GM18499 (cell line): ENCODE data around the gene ATP8A2.

Source experiments
- ATAC-seq: cut with Tn5 transposase; IDR thresholded peaks from one replicate; pipeline ENCODE4 v1.9.1; 2021; ENCODE audit warnings: moderate number of reproducible peaks; ENCODE audit not compliant: insufficient read depth, unreplicated experiment

Gene ATP8A2

DNA sequence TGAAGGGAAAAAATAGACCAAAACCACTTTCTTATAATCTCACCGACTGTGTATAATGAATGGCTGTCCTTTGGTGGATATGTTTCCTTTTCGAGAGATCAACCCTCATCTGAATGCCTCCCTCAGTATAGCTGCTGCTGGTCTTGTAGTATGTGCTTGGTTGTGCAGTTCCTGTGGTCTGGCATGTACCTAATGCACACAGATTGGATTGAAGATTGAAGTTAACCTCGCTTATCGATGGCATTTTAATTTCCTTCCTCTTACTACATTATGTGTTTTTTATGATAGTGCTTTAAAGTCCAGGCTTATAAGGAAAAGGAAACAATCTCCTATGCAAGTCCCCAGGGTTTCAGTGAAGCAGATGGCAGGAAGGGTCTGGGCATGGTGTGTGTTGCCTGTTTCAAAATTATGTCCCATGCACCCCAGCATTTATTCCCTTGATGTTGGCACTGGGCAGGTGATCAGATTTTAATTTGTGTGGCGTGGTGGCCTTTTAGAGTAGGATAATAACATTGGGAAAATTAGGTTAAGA lies 346.0 kb downstream of the ATP8A2 start:
- no peak for ATAC-seq

DNA sequence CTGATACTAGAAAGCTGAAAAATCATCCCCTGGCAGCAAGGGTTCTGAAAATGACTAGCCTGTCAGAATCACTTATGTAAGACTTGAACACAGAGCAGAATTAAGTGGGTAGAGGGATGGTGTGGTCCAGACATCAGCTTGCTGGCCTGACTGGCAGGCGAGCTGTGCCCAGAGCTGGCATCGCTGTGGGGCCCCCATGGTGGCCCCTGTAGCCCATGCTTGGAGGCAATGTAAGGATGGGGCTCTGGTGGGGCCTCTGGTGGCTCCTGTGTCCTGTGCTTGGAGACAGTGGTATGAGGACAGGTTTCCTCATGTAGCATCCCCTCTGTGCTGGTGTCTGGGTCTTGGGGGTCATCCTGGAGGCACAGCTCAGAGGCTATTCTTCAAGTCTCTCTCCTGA lies 347.9 kb downstream of the ATP8A2 start:
- ATAC-seq: no peak

DNA sequence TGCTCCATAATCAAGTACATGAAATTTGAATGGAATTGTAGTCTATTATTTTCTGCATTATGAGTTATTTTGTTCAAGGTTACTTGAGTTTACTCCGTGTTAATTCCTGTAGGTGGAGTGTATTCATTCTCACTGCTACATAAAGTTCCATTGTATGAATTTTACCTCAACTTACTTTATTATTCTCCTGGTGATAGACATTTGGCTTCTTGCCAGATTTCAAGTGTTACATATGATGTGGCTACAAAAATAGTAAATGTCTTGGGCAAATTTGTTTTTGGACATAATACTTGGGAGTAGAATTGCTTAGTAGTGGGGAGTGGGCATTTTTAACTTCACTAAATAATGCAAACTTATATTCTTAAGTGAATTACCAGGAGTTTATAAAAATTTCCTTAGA lies 351.1 kb downstream of the ATP8A2 start:
- ATAC-seq: no peak

DNA sequence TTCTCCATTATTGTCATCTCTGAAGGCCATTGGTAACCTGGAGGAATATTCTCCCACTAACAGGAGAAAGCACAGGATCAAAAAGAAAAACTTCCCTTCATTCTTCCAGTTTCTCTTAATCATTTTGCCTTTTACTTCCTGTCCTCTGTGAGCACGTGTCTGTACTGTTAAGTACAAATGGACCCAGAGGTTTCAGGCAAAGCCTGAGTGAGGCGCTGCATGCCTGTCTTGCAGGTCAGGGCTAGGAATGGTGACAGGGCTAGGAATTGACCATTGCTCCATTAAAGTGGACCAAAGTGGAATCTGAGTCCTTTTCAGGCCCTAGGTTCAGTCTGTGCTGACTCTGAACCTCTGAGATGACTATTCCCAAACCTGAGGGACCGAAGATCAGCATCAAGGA lies 353.3 kb downstream of the ATP8A2 start:
- no peak for ATAC-seq

DNA sequence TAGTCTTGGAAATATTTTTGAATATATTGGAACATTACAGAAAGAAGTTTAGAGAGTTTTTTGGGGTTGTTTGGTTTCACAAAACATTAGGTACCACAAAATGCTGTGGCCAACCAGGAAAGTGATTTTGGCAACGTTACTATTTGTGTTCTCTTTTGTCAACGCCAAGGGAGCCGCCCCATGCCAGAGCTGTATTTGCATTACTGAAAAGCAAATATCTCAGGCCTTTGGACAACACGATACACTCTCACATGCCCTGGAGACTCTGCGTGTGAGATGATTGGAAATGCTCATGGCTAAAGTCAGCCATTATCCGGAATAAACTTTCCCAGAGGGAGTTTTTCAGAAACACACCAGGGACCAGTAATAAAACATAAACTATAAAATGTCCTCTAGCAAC lies 355.5 kb downstream of the ATP8A2 start:
- ATAC-seq: no peak

DNA sequence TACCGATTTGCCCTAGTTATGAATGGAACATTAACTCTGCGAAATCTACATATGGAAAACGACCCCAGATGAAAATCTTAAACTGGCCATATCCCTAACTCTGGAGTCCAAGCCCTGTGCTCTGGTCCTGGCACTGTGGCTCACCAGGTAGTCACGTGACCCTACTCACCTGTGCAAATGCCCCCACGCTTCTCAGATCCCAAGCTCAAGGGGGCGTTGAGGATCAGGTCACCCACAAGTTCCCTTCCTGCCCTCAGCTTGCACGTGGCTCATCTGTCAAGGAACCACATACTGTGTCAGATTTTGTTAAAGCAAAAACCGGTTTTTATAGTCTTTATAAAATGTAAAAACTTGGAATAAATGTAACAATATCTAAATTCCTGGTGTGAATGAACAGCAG lies 356.0 kb downstream of the ATP8A2 start:
- no peak for ATAC-seq

DNA sequence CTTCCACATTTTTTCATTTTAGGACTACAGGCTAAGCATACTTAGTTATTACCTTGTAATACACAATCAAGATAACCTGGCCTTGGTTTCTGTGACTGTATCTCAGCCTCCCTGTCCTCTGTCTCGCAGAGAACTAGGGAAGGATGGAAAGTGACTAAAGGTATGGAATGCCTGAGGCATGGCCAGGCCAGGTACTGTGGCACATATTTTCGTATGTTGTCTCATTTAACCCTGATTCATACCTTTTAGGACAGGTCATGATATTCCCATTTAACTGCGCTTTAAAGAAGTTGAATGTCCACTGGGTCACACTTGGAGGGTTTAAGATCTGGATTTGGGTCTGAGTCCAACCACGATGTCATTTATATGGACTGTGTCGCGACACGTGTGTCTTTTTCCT lies 357.4 kb downstream of the ATP8A2 start:
- ATAC-seq: no peak

DNA sequence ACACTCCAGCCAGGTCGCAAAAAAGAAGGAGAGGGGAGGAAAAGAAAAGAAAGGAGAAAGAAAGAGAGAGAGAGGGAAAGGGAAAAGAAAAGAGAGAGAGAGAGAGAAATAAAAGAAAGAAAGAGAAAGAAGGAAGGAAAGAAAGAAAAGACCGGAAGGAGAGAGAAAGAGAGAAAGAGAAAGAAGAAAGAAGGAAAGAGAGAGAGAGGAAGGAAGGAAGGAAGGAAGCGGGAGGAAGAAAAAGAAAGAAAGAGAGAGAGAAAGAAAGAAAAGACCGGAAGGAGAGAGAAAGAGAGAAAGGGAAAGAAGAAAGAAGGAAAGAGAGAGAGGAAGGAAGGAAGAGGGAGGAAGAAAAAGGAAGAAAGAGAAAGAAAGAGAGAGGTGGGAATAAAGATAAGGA lies 359.3 kb downstream of the ATP8A2 start:
- ATAC-seq: no peak

DNA sequence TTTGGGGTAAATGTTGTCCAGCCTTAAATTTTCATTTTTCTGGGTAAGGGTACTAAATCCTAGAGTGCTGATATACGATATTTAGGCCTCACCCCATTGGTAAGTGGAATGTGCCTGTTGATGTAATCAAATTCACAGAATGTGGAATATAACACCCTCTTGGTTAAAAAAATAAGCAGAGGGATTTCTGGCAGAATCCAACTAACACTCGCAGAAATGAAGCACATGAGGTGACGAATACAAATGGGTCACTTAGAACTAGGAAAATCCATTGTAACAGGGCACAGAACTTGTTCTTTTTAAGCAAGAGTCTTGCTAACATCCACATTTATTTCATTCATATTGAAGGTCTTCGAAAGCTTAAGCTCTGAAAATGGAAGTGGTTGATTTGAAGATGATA lies 359.8 kb downstream of the ATP8A2 start:
- ATAC-seq: no peak

DNA sequence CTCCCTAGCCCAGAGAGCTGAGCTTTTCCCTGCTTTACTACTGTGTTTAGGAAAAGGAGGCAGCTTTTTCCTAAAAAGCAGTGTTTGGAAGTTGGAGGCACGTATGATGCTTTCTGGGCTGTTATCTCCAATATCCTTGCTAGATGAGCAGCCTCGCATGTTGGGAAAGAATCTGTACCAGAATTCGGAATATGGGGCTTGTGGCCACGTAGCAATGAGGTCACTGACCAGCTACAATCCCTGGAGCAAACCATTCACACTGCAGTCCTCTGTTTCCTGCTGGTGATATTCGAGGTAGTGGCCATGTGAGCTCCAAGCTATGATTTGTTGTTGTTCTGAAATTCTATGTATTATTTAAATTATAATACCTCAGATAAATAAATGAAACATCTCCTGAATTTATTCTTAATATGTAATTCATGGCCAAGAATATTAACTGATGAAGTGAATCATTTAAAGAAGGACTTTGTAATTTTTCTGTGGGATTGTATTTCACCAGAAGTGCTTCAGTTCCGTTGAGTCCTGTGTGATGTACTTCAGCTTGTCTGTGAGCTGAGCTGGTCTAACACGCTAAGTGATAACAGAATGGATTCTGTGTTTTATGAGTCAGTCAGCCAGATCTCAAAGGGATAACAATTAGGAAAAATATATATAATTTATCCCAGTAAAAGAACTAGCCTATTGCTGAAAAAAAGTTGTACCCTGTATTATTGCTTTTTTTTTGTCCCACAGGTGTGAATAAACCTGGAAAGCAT lies 360.5 kb downstream of the ATP8A2 start:
- ATAC-seq: no peak

DNA sequence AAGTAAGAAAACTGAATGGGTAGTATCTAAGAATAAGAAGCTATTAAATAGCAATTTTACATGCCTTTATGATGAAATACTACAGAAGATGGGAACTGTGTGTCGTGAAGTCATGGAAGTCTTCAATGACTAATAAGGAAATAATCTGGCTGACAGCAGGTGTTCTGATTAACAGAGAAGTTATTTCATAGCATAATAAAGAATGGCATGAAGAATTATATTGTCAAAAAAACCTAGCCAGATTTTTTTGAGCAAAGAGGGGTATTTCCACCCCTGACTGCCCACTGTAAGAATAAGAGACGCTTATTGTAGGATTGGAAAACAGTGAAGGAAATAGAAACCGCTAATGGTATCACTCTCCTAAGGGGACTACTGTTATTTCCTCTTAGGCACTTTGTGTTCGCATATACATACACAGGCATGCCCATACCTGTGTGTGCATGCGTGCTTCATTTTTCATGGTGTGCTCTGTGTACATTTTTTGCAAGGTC lies 361.3 kb downstream of the ATP8A2 start:
- ATAC-seq: no peak

DNA sequence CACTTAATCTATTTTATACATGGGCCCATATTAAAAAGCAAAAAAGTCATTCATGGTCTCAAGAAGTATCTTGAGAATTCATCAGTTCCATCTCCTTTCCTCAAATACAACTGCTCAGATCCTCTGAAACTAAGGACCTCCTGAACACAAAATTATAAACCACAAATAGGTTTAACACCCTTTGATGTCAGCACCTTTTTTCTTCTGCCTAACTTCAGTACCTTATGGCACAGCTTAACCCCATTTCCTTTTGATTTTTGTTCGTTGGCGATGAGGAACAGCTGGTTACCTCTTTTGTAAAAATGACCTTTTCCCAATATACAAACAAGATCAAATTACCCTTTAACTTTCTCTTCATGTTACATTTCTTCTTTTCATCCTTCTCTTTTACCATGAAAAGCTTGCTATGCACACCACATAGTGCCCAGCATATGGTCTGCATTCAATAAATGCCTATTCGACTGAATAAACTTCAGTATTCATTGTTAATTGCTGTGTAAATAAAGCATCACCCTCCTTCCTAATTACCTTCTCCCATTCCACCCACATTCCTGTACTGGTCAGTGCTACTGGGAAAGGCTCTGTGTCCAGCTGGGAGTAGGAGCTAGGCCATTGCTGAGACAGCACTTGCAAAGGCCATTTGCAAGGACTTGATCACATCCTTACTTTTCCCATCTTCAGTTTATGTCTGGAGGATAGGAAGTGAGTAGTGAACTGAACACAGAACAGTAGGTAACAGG lies 362.1 kb downstream of the ATP8A2 start:
- ATAC-seq: no peak

DNA sequence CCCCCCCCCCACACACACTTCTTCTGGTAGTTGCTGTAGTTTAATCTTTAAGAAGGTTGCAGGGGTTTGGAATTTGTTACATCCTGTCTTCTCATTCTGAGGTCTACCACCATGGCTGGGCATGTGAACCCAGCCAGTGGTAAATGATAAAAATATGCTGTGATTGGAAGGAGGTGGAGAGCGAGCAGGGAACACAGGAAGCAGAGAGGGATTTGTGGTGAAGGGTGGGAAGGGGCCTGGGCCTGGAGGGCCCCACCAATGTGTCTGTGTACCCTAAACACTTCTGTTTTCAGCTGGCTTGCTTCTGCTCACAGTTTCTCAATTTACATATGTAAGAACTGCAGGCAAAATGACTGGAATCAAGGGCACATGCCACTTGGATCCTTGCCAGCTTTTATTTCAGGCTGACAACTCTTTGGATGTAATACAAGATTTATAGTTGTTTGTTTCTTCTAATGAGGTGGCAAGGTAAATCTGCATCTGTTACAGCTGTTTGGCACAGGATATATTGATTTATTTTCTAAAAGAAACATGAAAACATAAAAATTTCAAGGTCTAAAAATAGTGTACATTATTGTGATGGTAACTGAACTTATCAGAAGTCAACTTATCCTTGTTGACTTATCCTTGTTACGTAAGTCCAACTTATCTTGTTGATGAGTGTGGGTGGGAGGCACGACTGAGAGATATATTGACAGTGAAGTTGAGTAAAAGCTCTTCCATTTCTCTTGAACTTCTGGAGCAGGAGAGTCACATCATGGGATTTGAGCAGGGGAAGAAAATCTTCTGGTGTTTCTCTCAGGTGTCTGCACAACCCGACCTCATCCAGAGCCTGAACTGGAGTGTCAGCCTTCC lies 366.8 kb downstream of the ATP8A2 start:
- ATAC-seq: no peak

DNA sequence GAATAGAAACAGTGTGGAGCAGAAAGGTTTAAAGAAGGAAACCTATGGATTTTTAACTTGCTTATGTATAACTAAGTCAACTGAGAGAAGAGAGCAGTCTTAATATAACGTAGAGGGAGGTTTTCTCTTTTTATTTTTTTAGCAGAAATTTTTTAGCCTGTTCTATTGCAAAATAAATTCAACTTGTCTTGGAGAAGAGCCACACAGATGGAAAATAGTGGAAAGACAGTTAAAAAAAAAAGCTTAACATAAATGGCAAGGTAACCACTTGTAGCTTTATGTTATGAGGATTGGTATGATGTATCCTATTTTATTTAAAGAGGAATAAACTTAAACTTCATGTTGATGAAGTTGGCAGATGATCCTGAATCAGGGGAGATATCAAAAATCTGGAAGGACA lies 367.6 kb downstream of the ATP8A2 start:
- ATAC-seq: no peak

DNA sequence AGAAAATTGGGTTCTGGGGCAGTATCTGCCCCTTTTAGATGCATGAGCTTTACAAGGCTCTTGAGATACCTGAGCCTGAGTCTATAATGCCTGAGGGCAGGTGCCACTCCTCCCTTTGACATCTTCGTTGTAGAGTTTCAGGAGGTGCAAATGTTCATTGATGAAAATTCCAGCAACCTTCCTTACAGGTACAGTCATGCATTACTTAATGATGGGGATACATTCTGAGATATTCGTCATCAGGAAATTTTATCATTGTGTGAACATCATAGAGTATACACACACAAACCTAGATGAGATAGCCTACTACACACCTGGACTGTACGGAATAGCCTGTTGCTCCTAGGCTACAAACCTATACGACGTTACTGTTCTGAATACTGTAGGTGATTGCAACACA lies 370.0 kb downstream of the ATP8A2 start:
- no peak for ATAC-seq

DNA sequence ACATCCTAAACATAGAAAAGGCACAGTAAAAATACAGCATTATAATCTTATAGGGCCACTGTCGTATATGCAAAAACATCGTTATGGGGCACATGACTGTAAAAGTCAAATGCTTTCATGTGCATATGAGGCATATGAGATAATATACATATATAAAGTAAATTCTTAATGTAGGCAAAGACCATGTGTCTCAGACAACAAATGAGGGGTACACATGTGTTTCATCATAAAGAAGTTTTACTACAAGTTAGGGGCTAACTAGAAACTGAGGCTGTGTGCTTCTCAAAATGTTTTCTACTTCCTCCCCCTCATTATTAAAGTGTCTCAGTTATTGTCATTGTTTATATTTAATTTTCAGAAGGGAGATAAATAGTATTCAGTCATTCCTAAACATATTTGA lies 370.4 kb downstream of the ATP8A2 start:
- ATAC-seq: no peak

DNA sequence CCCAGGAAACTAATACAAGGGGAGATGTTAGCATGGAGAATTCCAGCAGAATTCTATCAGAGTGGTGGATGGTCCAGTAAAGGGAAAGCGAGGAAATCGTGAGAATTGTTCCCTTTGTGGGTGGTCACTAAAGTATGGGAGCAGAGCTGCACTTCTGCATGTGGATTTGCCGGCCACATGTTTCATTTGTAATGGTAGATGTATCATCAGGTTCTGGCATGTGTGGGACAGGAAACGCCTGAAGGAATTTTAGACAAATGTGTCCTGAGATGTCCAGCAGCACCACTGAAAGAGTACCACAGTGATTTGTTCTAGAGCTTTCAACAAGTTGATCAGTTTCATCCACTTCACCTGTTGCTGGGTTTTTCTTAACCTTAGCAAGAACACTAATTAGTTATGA lies 371.6 kb downstream of the ATP8A2 start:
- ATAC-seq: no peak

DNA sequence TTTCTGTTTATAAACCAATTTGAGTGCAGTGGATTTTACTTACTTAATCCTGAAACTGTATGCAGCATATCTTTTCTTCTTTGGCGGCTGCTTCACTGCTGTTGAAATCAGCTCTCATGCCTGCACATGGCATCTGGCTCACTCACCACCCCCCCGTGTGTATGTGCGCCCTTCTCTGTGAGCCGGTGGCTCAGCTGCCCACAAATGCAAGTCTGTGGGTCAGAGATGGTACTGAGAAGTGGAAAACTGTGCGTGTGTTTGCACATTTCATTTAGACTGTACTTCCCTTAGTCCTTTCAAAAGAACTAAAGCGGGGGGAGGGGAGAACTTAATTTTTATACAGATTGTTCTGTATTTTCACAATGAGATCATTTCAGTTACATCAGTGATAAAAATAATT lies 372.4 kb downstream of the ATP8A2 start:
- no peak for ATAC-seq

DNA sequence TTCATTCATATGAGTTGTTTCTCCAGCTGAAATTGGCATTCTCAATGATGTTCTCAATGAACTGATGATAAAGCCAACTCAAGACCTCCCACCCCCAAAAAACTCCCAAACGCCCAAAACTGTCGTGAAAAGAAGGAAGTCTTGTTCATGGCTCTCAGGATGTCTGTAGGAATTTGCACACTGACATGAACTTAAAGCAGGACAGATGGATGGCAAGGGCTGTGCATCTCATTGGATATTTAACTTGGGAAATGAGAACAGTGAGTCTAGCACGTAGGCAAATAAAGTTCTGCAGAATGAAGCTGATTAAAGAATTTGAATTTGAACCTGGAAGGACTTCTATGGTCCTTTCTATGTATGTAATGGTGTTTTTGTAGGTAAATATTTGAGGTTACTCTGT lies 374.4 kb downstream of the ATP8A2 start:
- no peak for ATAC-seq

DNA sequence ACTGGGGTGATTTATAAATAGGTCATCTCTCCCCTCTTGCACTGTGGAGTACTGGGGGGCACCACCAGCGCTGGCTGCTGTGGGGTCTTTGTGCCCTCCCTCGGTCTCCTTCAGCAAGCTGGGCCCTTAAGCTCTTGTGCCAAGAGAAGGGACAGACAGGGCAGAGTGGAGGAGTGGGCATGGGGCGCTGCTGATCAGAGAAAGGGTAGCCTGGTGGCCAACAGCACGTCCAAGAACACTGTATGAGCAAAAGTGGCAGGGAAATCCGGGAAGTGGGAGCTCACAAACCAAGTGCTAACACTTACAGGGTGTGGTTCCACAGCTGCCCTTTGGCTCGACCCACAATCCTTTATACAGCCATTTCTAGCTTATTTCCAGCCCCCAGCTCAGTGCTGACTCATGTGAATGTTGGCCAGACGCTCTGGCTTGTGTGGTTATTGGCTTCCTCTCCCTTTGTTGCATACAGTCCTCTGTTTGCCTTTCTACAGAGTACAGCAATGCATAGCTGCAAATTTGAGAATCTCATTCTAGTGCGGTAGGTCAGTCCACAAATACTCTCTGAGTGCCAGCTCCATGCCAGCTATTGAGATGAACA lies 381.3 kb downstream of the ATP8A2 start:
- ATAC-seq: no peak
